ENCODE results near the gene CXorf65.

The CXorf65 gene

DNA sequence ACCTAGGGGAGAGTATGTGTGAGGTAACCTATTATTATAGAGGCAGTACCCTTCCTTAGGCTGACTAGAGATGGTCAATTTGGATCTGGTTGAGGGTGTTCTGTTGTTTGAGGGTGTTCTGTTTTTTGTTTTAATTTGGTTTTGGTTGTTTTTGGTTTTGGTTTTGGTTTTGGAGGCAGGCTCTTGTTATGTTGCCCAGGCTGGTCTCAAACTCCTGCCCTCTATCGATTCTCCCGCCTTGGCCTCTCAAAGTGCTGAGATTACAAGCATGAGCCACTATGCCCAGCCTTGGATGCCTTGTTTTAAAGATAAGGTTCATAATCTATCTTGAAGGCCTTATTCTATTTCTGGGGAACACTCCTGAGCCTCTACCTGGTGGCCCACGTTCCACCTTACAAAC, 912 bp downstream of the CXorf65 start:
- no peak for DNase-seq

DNA sequence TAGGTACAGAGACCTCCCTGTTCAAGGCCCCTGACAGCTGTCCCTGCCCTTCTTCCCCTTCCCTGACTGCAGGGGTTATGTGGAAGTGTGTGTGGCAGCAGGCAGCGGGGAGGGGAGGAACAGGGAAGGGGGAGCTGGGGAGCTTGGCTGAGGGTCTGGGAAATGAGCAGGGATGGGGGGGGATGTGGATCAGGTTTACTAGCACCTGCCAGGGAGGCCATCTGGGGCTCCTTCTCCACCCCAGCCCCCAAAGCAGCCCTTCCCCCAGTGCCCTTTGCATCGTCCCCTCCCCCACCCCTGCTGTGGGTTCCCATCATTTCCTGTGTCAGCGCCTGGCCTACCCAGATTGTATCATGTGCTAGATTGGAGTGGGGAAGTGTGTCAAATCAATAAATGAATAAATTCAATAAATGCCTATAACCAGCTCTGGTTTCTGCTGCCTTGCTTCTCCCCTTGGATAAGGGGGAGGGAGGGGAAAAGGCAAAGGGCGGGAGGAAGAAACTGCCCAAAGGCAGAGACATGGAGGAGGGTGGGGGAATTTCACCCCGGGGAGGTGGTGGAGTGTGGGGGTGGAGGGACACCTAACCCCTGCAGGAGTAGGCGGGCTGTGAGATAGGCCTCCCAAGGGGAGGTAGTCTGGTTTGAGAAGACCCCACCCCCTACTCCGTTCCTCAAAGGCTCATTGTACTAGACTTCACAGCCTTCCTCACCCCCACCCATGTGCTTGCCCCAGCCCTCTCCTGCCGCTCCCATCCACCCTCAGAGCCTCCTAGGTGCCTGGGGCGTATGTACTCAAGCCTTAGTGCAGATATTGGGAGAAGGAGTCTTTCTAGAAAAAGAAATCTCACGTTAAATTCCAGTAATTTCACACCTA, 3.2 kb downstream of the CXorf65 start:
- peak; percentile 83 for DNase-seq

DNA sequence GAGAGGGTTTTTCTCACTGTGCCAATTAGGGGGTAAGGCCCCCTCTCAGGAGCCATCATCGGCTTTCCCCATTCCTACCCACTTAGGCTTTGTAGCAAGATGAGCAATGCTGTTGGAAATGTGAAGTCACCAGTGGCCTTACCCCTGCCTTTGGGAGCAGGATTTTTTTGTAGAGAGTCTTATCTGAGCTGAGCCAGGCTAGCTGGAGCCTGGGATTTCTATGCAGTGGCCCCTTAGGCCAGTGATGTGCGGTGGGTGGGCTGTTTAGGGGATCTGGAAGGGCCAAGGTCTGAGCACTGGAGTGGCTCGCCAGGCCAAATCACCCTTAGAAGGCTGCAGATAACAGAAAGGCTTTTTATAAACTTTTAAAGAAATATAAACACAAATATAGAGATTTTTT, 4.2 kb downstream of the CXorf65 start:
- no peak for DNase-seq

DNA sequence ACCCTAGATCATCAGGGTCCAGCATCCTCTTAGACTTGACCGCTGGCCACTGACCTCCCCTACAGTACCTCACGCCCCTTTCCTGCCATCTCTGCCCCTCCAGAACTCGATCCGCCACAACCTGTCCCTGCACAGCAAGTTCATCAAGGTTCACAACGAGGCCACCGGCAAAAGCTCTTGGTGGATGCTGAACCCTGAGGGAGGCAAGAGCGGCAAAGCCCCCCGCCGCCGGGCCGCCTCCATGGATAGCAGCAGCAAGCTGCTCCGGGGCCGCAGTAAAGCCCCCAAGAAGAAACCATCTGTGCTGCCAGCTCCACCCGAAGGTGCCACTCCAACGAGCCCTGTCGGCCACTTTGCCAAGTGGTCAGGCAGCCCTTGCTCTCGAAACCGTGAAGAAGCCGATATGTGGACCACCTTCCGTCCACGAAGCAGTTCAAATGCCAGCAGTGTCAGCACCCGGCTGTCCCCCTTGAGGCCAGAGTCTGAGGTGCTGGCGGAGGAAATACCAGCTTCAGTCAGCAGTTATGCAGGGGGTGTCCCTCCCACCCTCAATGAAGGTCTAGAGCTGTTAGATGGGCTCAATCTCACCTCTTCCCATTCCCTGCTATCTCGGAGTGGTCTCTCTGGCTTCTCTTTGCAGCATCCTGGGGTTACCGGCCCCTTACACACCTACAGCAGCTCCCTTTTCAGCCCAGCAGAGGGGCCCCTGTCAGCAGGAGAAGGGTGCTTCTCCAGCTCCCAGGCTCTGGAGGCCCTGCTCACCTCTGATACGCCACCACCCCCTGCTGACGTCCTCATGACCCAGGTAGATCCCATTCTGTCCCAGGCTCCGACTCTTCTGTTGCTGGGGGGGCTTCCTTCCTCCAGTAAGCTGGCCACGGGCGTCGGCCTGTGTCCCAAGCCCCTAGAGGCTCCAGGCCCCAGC, 5.7 kb downstream of the CXorf65 start:
- DNase-seq: no peak

DNA sequence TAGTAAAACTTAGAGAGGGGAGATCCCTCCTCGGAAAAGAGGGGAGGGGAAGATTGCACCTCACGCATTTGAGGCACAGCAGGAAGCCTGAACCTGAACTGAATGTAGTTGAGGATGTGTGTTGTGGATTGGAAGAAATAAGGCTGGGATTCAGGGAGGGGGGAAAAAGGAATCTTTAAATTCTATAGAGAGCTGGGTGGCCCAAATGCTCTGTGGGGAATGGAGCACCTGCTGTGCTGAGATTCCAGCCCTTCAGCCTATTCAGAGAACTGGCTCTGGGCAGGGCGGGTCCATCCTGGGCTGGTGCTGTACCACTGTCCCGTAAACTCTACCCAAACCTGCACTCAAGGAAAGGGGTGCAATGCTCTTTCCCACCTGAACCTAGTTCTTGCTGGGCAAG, 6.8 kb downstream of the CXorf65 start:
- no peak for DNase-seq

DNA sequence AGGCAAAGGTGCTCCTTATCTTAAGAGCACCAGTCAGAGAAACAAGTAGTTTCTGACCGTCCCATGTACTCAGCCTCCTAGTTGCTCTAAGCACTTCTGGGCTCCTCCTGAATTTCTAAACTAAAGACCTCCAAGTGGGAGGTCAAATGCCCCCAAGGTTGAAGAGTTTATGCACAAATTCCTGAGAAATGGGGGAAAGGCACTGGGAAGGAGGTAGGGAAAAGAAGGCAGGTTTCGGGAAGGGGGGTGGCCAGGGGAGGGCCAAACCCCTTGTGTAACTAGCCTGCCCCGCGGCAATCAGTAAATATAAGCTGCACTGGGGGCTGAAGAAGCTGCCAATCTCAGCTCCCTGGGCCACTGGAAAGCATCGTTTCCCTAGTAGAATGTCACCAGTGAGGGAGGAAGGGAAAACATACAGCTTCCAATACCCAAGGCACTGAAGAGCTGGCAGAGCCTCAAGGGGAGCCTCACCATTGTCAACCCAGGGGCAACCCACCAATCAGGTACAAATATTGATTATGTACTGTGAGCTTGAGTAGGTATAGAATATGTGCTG, 7.5 kb downstream of the CXorf65 start:
- DNase-seq: no peak

DNA sequence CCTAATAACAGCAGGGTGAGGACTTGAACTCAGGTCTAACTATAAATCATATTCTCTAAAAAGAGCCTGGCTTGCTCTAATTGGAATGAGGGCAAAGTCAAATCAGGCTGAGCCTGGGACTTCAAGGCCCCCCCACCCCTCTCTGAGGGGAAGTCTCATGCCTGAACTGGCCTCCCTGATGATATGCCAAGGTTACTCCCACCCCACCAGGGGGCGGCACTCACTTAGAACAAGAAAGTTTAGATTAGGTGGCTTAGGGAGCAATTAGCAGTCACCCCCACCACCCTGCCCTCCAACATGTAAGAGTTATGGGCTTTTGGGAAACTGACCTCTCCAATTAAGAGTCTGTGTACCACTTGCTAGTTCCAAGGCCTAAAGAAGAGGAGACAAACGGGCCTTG, 8.2 kb downstream of the CXorf65 start:
- no peak for DNase-seq

DNA sequence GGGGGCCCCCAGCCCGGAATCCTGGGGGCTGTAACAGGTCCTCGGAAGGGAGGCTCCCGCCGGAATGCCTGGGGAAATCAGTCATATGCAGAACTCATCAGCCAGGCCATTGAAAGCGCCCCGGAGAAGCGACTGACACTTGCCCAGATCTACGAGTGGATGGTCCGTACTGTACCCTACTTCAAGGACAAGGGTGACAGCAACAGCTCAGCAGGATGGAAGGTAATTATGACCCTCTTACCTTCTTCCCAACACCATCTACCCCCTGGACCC, 9.8 kb downstream of the CXorf65 start:
- no peak for DNase-seq

DNA sequence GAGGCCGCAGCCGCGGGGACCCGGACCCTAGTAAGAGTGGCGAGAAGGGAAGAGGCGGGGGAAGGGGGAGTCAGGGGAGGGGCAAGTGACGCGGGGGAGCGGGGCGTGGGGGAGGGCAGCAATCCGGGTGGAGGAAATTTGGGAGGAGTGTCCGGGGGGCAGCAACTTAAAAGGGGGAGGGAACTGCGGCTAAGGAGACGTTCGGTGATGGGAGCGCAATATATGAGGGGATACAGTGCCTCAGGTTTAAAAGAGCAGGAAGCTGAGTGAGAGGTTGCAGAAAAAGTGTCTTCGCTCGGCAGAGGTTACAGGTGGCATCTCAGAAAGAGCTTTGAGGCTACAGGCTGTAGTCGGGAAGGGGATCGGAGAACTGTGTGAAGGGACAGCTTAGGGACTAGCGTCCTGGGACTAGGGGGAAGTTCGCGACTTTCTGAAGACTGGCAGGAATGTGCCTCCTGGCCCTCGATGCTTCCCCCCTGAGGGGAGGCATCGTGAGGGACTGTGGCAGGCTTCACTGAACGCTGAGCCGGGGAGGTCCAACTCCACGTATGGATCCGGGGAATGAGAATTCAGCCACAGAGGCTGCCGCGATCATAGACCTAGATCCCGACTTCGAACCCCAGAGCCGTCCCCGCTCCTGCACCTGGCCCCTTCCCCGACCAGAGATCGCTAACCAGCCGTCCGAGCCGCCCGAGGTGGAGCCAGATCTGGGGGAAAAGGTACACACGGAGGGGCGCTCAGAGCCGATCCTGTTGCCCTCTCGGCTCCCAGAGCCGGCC, 10.4 kb downstream of the CXorf65 start:
- peak; percentile 69 for DNase-seq

DNA sequence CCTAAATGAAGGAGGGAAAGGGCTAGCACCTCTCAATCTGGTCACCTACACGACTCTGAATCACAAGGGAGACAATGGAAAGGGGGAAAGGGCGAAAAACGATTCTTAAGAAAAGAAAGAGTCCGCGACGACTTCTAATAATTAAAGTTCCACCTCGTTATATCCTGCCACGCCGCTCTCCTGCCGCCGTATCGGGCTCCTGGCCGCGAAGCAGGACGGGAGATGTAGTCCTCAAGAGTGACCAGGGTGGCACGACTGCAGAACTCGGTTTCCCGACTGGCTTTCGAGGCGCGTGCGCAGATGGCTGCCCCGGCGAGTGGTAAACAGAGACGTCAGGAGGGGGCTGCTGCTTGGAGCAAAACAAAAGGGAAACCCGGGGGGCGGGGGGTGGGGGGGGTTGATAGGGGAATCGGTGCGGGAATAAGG, 11.0 kb downstream of the CXorf65 start, which contains the start of gene FOXO4:
TSS of gene FOXO4 (plus strand) at position 297 of the 426 bp plus-strand sequence. CDS start 678 bp downstream, outside the sequence.
- peak; percentile 75 for DNase-seq

DNA sequence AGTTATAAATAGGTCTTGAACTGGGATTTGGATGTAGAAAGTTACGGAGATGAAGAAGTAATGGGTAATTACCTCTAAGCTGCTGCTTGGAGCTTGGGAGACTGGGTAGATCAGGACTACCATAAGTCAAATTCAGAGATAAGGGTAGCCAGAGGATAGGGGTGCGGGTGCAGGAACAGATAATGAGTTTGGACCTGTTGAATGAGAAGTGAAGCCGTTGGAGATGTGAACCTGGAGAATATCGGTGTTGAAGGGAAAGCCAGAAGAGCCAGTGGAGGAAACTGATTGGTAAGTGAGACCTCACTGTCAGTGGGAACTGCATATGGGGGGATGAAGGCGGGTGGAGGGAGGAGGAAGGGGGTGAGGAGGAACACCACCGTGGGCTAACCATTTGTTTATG, 11.5 kb downstream of the CXorf65 start:
- DNase-seq: no peak

DNA sequence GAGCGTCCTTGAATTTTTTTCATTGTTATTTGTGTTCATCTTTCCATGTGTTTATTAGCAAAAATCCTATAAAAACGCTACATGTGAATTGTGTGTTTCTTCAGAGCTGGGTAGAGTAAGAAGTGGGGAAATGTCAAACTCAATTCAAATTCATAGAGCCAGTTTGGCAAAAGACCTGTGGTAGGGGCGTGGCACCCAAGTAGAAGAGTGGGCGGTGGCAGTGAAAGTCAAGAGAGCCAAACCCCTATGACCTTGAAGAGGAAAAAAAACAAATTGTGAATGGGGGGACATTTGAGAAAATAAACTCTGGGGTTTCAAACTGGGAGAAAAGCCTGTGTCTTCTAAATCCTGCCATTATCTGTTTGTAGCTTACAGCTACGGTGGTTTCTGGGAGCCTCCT, 15.3 kb downstream of the CXorf65 start:
- no peak for DNase-seq

DNA sequence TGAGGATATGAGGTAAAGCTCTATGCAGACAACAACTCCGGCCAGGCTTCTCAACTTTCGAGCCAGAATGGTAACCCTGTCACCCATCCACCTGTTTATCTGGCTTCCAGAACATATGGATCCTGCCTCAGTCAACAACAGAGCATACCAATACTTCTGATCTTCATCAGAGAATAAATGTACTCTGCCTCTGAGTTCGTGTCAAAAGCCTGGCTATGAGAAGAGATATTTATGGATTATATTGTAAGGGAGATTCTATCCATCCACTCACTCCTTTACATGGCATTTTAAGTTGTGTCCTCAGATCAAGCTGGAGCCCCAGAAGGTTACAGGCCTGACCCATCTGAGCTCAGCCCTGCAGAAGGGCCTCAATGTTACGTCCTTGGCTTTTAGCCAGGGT, 20.6 kb downstream of the CXorf65 start:
- DNase-seq: no peak

DNA sequence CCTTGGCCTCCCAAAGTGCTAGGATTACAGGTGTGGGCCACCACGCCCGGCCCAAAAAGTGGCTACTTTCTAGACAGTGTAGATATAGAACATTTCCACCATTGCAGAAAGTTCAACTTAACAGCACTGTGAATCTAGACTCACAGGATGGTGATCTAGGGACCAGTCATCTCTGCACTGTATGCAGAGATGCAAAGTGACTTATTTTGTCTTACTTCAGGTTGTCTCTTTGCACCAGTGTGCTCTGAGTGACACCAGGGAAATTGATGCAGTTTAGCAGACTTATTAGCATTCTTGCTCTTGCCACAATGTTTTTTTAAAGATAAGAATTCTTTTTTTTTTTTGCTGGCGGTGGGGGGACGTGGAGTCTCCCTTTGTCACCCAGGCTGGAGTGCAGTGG, 23.7 kb downstream of the CXorf65 start:
- DNase-seq: no peak

DNA sequence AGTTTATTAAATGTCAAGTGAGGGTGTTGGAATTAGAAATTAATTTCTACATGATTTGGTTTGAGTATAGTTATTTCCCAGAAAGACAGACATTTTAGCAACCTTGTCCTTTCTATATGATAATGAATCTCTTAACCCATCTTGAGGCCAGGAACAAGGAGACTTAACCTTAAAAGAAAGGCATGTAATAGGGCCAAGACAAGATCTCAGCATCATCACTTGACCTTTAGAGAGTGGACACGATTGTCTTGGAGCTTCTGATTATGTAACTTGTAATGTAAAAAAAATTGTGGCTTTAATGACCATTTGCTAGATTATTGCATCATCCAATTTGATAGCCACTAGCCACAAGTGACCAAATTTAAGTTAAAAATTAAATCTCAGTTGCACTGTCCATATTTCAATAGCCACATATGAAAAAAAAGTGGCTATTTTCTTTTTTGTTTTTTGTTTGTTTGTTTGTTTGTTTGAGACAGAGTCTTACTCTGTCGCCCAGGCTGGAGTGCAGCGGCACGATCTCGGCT, 24.4 kb downstream of the CXorf65 start:
- DNase-seq: no peak

DNA sequence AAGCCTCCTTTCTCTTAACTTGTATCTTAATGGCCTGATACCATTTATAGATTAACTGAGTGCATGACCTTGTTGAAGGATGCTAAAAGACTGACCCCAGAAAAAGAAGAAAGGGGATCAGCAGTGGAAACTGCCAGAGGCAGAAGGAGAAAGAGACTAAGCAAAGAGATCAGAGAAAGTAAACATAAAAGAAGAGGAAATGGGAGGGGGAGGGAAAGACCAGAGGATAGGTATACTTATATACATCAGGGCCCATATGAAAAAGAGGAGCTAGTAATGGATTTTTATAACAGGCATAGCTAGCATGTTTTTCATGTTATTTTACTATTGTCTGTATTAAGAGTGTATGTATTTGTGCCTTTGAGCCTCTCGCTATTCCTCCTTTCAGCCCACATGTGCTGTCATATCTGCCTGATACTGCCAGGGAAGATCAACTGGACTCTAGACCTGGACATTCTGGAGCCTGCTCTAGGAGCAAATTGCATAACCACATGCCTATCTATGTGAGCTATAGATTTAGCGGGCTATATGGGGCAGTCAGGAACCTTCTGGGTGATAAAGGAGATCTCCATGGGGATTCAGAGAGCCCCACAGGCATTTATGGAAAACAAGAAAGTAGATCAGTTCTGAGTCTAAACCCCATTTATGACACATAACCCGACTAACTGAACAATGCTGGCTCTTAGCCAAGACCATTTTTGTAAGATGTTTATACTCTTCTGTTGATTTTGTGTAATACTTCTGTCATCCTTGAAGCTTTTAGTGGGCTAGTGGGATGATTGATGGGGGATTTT, 25.0 kb downstream of the CXorf65 start:
- no peak for DNase-seq

DNA sequence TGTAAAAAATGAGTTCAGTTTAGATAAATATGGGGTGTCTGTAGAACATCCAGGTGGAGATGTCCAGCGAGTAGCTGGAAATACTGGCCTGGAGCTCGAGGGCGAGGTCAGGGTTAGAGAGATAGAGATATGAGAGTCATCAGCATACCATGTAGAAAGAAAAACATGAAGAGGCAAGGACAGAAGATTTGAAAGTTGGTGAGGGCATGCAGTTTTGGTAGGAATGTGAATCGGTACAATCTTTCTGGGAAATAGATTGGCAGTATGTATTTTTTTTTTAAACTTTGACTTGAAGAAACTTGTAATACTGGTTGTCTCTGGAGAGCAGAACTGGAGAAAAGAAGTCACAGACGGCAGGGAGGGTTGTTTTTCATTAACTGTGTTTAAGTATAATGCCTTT, 36.0 kb downstream of the CXorf65 start:
- DNase-seq: no peak

DNA sequence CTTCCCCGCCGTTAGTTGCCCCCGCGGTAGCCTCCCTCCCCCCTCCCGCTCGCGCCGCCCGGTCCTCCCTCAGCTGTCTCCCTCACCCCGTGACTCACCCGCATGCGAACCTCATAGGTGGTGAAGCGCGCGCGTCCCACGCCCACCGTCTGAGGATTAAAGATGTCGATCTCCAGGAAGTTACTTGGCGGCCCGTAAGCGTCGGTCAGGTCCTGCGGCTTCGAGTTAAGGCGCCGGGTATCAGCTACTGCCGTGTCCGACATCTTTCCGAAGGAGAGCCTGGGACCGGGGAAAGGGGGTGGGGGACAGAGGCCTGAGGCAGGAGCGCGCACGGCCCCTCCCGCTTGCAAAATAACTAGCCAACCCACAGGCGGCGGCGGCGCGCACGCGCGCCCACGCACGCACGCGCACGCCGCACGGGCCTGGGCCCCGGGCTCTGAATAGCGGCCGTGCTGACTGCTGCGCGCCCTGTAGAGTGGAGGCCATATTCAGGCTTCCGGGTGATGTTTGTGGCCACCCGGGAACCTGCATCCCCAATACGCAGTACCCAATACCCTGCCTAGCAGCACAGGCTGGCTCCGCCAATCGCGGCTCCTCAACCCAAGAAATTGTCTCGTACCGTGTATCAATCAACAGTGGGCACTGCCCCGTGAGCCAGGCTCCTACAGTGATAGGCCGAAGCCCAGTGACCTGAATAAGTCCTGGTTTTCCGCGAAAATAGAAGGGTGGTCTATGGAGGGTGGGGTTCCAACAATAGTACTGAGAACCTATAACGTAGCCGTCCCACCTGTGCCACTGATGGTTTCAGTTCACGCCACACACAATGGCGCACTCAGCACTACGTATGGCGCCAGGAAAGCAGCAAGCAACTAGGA, 38.3 kb downstream of the CXorf65 start, which contains the start of gene SNX12:
TSS of gene SNX12 (minus strand) at position 291 of the 875 bp plus-strand sequence. CDS start at position 263, 28 bp downstream.
- DNase-seq: peak; percentile 86

DNA sequence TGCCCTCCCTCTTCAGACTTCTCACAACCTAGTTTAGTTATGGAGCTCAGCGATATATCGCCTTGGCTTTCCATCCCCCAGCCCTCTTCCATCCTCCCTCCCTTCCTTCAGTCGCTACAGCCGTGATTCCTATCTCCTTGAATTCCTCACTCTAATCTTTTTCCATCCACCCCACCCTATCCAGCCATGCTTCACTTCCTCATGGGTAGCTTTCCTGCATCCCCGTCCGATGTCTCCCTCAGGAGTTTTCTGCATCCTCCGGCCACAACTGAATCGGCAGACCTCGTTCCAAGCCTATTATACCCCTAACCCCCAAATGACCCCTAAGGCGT, 38.9 kb downstream of the CXorf65 start:
- DNase-seq: no peak

DNA sequence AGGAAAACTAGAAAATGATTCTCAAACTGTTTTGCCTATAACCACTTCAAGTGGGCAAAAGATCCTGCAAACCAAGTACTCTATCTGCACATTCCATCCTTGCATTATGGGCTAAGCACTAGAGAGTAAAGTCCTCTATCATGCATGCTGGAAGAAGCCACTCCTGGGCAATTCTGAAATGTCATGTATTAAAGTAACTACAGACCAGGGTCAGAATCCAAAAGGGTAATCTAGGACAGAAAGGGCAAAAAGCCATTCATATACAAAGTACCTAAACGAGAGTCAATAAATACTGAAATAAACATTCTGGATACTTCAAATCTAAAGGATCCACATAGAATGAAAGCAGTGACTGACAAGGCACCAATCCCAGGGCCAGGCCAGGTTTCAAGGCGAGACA, 39.5 kb downstream of the CXorf65 start:
- DNase-seq: no peak

DNA sequence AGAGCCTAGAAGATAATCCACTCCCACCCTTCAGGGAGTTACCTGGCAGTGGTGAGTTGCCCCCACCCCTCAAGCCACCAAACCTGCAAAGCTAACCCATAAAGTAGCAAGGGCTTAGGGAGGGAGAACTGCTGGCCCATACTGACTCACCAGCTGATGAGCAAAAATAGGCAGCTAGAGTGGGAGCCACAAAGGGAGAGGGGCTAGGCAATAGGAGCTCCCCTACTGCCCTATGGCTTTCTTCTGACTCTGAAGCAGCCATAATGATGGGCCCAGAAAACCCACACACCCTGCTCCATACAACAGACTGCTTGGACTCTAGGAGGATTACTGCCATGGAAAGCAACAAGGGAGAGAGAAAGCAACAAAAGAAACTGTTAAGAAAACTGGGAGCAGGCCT, 46.4 kb downstream of the CXorf65 start:
- DNase-seq: no peak
